AG08395 (cell line): ENCODE data around the gene DBN1.
"Not testable (repeated sequence)": the region's sequence is repeated elsewhere in the genome, so short reads cannot be mapped to it uniquely, and the experiment has no call there.

Source experiments
- DNase-seq: peaks from one replicate; pipeline ENCODE4 v3.0.0; 2012; ENCODE audit warnings: mixed read lengths, low spot score

DBN1 gene

GRCh38 chr5:177490992-177491391 lies 17.6 kb upstream of the DBN1 start:
- no peak for DNase-seq

DNA sequence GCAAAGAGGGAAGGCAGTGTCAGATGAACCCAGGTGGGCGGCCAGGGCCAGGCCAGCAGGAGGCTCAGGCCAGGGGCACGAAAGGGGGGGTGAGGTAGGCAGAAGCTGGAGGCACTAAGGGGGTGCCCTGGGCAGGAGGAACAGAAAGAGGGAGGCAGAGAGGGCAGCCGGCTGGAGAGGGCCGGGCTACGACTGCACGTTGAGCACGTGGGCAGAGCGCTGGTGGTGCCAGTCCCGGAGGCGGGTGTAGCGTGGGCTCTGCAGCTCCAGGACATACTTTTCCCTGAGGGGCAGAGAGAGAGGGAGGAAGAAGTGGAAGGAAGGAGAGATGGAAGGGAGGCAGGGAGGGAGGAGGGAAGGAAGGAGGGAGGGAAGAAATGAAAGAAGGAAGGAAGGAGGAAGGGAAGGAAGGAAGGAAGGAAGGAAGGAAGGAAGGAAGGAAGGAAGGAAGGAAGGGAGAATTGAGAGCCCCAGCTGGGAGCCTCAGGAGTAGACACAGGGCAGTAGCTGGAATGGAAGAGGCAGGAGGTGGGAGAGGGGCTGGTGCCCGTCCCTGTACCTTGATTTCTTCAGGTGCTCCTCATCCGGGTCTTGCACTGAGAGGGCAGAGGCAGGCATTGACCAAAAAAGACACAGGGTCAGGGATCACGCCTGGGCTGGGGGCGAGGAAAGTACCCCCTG lies 17.0 kb upstream of the DBN1 start:
- no peak for DNase-seq

- DNase-seq, result no peak
These were observed 15.8 kb upstream of the DBN1 start for GRCh38 chr5:177489119-177489716.

DNA sequence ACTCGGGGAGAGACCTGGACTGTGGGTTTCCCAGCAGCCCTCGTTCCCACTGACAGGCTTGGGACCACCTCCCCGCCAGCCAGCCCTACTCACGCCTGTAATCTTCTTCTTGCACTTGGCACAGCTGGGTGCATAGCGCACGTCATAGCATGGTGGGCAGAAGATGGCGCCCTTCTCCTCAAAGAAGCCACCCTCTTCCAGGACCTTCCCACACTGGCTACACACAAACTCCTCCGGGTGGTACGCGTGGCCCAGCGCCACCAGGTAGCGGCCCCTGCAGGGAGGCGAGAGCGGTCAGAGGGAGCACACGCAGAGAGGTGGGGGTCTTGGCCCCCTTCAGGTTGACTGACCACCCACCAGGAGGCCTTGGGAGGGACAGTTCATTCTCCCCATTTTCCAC lies 14.5 kb upstream of the DBN1 start:
- DNase-seq, result no peak

DNA sequence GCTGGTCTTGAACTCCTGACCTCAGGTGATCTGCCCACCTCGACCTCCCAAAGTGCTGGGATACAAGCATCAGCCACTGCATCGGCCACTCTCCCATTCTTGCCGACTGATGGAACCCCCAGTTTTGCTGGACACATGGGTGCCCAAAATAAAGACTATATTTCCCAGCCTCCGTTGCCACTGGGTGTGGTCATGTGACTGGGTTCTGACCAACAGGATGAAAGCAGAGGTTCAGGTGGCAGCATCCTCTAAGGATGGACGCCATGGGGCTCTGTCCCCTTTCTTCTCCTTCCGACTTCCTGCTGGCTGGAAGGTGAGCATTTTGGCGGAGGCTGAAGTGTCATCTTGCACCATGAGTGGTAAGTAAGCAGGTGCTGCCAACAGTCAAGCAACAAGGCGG lies 13.7 kb upstream of the DBN1 start:
- no peak for DNase-seq

- DNase-seq, result no peak
These were observed 12.8 kb upstream of the DBN1 start for GRCh38 chr5:177486256-177486655.

GRCh38 chr5:177485753-177486152 lies 12.3 kb upstream of the DBN1 start:
- not testable (repeated sequence) for DNase-seq

GRCh38 chr5:177484902-177485549 lies 11.6 kb upstream of the DBN1 start:
- DNase-seq, result no peak

DNA sequence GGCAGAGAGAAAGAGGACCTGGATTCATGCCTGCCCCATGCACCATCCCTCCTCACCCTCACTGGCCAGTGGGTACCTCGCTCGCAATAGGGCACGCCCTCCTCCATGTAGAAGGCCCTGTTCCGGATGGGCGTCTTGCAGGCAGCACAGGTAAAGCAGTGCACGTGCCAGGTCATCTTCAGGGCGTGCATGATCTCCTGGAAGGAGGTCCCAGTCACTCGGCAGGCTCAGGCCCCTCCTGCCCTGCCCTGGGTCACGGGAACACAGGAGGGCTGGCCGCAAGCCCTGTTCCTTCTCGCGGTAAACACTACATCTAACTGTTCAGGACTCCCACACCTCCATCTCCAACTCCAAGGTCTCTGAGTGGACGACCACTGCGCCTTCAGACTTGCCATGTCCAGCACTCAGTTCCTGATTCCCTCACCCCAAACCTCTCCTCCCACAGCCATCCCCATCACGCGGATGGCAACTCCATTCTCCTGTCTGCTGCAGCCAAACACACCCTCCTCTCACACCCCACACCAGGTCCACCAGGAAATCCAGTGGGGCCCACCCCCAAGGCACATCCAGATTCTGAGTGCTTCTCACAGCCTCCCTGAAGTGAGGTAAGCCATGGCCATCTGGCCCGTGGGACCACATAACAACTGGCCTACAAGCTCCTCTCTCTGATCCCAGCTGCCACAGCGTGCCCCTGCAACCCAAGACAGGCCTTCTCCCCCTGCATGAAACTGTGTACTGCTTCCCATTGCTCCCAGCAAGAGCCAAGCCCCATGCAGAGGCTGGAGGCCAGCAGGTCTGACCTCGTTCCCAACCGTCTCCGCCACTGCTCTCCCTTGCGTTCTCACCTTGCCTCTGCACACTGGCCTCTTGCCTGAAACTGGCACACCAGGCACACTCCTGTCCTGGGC lies 10.8 kb upstream of the DBN1 start:
- no peak for DNase-seq

- no peak for DNase-seq
These were observed 9.6 kb upstream of the DBN1 start for GRCh38 chr5:177483042-177483441.

GRCh38 chr5:177482359-177482795 lies 8.9 kb upstream of the DBN1 start:
- no peak for DNase-seq

- no peak for DNase-seq
These were observed 6.3 kb upstream of the DBN1 start for GRCh38 chr5:177479774-177480173.

DNA sequence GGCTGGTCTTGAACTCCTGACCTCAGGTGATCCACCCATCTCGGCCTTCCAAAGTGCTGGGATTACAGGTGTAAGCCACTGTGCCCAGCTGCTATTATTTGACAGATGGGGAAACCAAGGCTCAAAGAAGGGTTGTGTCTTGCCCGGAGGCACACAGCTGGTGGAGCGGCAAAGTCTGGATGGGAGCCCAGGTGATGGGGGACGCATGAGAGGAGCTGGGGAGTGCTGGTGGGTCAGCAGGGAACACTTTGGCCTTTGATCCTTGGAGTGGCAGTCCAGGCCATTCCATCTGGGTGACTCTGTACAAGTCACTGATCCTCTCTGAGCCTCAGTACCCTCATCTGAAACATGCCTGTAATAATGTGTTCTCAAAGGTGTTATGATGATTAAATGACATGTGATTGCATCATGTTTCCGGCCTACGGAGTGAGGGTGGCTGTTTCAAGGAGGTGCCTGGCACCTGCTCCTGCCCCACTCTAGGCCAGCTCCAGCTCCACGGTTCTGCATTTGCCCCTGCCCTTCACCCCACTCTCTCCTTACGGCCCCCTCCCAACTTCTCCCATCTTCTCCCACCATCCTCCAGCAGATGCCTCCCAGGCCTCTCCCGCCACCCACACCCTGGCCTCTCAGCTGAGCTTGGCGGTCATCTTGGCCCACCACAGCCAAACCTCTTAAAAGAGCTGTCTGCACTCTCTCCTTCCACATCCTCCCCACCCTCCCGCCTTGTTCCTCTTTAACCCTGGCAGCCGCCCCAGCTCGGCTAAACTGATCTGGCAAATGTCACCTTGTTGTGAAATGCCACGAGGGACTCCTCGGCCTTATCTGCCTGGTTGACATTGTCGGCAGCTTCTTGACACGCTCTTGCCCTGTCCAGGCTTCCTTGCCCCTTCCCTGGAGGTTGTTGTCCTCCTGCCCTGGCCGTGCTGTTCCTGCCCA lies 5.5 kb upstream of the DBN1 start:
- DNase-seq, result no peak

DNA sequence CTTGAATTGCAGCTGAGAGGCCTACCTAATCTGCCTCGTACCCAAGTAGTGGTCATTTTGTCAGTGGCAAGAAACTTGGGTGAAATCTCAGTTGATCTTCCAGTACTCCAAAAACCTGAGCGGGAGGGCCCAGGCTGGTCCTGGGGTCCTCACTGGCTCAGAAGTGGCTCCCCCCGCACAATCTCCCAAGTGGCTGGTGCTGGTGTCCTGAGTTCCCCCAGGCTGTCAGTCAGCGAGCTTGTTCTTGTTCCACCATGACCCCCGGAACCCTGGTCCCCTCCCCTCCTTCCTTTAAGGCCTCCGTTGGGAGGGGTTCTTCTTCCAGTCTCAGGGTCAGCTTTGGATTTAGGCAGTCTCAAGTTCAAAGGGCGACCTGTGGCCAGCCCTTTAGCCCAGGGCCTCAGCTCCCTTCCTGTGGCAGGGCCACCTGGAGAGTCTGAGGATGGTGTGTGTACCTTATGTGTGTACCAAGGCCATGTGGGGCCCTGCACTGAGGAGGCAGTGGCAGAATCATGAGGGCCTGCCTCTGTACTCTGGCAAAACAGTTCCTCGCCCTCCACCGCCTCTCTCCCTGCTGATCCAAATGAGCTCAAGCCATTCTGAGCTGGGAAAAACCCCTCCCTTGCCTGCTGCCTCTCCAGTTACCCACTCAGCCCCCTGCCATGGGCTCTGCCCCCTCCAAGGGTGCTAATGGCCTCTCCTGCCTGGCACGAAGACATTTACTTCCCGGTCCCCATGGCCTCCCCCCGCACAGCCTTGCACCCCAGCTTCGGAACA lies 4.5 kb upstream of the DBN1 start:
- no peak for DNase-seq

GRCh38 chr5:177476531-177477233 lies 3.2 kb upstream of the DBN1 start:
- no peak for DNase-seq

GRCh38 chr5:177475563-177476427 lies 2.4 kb upstream of the DBN1 start:
- DNase-seq, result no peak

DNA sequence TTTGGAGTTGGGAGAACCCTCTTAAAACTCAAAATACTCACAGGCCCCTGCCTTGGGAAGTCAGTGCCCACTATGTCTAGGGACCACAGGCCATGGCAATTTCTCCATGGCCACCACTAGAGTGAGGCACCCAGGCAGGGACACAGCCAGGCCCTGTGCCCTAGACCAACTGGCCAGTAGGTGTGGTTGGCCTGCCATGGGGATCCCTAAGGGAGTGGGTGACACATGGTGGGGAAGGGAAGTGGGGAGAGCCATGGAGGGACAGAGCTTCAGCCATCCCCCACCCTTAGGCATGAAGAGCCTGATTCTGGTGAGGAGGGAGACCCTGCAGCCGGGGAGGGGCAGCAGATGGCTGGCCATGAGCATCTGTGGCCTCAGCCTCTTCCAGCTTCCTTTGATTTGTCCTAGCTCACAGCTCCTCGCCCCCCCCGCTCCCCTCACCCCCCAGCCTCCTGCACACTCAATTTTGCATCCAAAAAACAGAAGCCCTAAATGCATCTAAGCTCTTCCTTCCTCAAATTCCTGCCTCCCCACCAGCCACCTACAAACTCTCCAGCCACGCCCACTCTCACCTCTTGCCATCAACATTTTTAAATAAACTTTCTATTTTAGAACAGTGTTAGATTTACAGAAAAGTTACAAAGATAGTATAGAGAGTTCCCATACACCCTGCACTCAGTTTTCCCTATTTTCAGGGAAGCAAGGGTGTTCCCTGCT lies 1.6 kb upstream of the DBN1 start:
- DNase-seq, result no peak

DNA sequence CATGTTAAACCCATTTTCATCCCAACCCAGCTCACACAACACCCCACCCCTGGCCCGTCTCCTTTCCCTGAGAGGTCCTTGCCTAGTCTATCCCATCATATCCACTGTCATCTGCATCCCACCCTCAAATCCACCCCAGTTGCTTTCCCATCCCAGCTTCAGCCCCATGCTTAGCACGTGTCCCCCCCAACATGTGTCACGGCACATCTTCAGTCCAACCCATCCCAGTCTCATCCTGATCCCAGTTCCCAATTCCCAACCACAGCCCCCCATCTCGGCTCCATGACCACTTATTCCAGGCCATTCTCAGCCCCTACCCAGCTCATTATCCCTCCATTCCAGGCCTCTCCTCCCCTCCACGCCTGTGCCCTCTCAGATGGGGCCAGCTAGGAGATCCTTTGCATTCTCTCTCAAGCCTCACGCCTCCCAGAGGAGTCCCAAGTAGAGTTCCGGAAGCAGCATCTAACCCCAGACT lies 605 bp upstream of the DBN1 start:
- DNase-seq, result no peak
